Amygdala (tissue), 56 donors: ENCODE measurements around the gene ZDHHC3.

Experiments used
- DNase-seq, 56 donors: peaks; one replicate each; lab custom pipeline; 2025; lab: John Stamatoyannopoulos, UW

ZDHHC3 gene

DNA sequence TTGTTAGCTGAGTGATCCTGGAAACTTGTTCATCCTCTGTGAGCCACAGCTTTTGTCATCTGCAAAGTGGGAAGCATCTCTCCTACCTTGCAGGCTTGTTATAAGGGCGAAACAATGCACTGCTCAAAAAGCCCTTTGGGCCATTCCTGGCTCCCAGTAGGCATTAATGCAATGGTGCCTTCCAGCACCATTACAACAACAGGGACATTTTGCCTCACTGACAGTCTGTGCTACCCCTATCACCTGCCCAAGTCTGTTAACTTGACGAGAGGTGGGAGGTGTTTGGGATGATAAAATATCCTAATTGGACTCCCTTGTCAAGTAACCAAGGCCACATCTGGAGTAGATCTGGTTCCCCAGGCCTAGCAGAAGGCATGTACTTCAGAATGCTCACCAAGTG lies 44.2 kb downstream of the ZDHHC3 start:
- no peak for DNase-seq

DNA sequence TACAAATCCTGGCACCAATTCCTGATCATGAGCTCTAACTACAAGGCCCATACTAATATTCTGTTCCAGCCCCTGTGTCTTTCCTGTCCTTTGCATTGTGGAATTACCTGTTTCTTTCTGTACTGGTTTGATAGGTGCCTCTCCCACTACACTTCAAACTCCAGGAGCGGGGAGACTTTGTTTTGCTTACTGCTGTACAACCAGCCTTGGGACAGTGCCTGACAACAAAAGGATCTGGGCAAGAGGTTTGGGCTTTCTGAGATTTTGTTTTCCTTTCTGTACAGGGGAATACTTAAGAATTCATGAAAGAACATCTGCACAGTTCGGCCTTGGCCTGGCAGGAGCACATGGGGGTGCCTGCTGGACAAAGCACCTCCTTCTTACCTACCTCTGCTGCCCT lies 45.1 kb downstream of the ZDHHC3 start:
- no peak for DNase-seq

DNA sequence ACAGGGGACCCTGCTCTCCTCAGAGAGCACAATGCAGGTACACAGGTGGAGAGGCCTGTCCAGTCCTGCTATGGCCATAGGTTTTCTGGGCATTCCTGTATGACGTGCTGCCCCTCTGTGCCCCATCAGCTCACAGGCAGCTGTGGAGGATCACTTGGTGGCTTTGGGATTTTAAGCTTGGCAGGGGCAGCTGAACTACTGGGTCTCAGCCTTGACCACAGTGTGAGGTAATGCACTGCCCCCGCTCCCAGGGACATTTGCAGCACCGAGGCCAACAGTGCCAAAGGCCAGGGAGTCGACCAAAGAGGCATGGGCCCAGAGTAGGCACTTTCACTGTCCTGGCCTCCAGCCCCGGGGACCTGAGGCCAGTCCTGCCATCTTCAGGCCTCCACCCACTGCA lies 46.2 kb downstream of the ZDHHC3 start:
- no peak for DNase-seq

DNA sequence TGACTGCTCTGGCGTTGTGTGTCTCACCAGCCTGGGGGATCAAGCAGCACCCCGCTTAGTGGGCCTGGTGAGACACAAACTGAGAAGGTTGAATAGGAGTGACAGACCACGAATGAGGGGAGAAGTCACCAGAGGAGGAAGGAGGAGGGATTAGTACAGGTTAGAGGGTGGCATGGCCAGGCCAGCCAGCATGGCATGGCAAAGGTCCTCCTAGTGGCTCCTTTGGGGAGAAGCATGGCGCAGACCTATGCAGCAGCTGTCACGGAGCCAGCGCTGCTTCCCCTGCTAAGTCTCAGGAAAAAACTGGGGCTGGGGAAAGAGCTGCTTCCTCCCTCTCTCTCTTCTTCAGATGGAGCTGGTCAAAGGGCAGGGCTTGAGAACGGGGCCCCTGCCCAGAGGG lies 48.6 kb downstream of the ZDHHC3 start:
- no peak for DNase-seq

DNA sequence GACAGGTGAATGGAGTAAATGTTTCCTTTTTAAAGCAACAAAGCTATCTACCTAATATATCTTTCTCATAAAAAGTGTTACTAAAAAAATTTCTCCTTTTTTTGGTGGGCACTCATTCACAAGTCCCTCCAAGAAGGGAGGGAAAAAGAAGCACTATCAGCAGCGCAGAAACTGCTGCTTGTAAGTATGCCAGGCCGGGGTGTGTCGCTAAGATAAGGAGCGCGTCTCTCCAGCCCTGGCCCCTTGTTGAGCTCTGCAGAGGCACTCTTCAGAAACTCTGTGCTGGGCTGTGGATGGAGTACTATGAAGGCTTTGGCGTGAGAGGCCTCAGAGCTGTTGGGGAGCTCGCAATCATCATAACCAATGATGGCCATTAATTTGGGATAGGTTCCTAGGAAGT lies 49.1 kb downstream of the ZDHHC3 start:
- no peak for DNase-seq

DNA sequence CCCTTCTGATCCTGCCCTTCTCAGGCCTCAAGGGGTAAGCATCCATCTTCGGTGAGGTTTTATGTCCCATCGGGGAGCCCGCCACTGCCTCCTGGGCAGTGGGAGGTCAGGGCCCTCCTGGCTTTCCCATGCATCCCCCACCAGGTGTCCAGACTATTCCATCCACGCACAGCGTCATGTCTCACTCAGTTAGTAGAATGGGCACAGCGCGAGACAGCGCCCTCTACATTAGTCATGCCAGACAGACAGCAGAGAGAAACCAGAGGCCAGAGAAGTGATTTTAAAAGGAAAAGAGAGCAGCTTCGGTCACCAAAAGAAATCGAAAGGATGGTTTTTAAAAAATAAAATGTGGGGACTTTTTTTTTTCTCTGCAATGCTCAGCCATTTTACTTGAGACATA lies 49.8 kb downstream of the ZDHHC3 start:
- DNase-seq = no peak

DNA sequence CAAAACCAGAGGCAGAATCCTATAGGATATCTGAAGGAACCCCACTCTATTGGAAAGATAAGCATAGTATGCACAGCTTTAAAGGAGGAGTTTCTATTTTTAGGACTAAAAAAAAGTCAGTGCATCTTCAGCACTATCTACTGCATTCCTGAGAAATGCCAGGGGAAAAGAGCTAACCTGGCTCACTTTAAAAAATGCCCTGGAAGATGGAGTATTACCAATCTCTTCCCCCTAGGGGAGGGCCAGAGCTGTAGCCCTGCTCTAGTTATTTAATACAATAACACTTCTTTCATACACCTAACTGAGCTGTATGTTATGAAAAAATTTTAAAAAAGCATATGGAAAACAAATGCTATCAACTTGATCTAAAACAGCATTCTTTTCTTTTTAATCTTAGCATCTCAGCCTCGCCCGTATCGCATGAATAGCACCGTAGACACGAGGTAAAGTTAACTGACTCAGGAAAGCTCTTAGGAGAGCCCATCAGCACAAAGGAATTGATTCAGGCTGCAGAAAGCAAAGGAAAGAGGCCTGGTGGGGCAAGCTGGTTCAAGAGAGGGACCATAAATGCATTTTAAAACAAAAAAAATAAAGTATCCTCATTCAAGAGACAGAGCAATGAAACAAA lies 51.4 kb downstream of the ZDHHC3 start:
- DNase-seq = no peak

DNA sequence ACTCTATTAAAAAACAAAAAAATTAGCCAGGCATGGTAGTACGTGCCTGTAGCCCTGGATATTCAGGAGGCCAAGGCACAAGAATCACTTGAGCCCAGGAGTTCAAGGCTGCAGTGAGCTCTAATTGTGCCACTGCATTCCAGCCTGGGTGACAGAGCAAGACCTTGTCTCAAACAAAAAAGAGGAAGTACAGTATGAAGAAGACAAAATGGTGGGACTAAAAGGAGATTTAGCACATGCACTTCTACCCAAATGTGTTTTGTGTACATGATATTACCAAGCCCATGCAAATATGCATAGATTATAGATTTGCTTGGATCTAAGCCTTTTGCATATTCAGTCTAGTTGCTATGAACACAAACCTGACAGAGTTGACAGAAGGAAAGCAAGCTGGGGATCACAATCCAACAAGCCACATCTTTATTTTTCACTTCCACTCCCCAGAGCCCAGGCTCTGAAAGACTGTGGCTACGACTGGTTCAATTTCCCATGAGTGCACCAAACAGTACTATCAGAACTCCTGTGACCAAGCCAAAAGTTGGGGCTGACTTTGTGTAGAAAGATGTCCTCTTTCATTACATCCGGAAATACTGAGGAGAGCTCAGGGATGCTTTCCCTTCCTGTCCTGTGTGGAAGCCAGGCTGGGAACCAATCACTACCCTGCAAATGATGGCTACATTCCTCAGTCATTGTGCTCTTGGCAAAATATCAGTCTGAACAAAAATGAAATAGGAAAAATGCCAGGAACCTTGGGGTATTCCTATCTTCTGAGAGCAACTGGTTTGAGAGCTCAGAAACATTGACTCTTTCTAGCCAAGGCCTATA lies 52.1 kb downstream of the ZDHHC3 start:
- DNase-seq = no peak

DNA sequence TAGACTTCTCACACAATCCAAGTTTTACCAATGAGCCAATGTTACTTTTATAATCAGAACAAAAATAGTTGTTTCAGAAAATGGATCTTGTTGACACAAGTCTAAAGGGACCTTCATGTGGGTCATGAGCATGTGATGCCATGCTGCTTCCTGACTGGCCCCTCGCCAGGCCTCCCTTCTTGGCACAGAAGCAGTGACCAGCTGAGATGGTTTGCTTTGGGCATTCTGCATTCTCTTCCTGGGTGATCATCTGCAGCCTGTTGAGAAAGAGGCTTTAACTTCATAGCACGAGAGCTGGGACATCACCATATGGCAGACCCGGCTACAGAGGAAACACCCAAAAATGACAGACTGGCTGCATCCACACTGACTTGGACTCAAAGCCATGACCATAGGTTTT lies 55.9 kb downstream of the ZDHHC3 start:
- peak in 2 of 56 donors; percentile 5 to 8 for DNase-seq

DNA sequence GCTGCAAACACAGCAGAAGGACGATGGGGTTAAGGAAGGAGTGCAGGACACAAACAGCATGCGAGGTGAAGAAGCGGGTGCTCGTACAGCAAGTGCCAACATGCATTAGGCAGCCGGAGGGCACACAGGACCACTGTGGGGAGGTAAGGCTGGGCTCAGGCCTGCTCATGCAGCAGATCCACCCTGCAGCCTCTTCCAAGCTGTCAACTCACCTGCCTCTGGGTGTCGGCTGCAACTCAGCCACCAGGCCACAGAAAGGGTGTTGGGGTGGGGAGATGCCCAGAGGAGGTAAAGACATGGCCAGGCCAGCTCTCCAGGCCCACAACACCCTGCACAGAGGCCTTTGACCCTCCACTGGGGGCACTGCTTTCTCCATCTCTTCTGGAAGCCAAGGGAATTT lies 57.4 kb downstream of the ZDHHC3 start:
- DNase-seq = no peak

DNA sequence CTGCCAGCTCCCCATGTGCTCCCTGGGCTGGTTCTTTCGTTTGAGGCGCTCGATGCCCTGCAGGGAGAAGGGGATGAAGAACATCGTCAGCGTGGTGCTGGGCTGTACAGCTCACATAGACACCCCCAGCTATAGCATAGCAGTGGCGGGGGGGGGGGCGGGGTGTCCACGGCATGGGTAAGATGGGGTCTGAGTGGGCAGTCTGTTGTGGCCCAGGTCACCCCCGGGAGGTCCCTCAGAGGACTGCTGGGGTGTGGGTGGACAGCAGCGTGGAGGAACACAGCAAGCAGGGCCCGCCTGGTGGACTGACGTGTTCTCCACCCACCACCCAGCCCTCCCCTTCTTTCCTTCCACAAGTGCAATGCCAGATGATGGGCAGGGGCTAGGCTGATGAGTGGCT lies 57.9 kb downstream of the ZDHHC3 start:
- no peak for DNase-seq

DNA sequence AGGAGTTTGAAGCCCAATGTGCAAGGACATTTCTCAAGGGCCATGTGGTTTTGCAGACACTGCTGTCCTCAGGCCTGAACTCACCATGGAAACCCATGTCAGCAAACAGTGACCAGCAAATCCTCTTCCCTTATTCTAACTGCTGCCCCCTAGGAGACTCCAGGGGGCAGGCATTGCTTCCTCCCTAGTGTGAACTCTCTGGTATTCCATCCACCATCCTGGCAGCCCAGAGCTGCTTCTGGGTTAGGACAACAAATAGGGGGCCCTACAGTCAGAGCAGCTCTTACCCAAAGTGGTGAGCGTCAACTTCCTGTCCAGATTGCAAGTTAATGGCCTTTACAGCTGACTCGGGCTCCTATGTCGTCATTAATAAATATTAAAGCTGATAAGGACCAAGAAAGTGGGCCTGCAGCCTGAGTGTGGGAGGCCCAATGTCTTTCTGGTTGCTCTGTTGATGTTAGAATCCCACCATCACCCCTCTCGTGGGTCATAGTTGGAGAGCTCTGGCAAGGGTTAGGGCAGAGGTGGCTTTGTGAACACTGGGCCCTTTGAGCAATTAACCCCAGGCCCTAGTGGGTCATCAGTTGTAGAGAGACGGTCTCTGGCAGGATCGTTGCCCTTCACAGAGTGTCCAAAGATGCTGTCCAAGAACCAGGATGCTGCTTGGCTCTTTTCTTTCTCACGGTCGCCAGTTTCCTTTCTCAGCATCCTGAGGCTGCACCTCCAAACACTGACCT lies 60.1 kb downstream of the ZDHHC3 start:
- DNase-seq = no peak

DNA sequence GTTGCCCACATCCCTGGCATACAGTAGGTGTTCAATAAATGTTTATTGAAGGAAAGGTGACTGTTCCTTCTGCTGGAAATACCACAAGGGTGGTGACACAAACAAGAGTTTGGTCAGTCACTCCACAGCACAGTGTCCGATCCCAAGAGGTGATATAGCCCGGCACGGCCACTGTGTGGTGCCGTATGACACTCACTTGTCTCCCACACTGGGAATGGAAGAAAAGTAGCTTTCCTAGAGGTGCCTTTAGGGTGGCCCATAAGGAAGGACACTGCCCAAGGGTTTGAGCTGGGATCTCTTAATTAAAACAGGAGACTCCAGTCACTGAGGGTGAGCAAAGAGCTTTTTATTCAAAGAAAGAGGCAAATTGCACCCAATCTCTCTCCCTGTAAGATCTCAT lies 61.0 kb downstream of the ZDHHC3 start:
- DNase-seq = no peak

DNA sequence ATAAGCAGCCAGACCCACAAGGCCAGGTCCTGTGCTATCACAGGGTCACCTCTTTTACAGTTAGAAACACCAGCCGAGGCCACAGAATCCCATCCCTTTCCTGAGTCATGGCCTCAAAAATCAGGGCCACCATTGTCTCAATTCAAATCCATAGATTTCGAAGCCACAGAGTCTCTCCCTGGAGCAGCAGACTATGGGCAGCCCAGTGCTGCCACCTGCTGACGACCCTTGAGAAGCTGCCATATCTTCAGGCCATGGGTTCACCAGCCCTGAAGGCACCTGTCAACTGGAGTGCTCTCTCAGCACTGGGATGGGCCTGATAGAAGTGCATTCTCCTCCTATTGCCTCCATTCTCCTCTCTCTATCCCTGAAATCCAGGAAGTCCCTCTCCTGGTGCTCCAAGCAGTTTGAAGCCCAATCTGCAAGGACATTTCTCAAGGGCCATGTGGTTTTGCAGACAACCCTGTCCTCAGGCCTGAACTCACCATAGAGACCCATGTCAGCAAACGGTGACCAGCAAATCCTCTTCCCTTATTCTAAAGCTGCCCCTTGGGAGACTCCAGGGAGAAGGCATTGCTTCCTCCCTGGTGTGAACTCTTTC lies 62.0 kb downstream of the ZDHHC3 start:
- DNase-seq = peak in 29 of 56 donors; percentile 1 to 73 (median 18)

DNA sequence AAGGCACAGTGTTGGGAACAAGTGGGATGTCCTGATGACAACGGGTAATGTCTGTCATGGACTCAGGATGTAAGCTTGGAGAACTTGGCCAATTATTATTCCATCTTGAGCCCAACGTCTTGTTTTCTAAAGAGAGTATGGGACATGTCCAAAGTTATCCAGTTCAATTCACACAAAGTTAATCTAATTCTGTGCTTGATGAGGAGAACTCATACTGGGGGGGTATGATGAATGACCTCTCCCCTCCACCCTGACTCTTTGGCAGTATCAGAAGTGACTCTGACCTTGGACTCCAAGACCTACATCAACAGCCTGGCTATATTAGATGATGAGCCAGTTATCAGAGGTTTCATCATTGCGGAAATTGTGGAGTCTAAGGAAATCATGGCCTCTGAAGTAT lies 65.3 kb downstream of the ZDHHC3 start:
- no peak for DNase-seq

DNA sequence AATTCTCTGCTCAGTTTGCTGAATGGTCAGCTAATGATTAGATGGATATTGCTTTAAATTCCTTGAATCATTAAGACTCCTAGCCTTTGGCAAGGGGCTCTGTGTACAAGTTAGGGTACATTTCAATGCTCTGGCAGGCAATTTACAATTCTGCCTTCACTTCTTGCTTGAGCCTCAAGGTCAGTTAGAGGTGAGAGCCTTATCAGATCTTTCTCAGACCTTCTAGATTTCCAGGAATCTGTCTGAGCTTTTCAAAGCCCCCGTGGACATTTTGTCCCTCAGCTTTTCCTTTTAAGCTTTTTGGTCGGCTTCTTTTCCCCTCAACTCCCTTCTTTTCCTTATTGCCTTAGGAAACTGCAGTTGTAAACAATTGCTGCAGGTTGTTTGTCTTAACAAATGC lies 66.9 kb downstream of the ZDHHC3 start:
- no peak for DNase-seq

DNA sequence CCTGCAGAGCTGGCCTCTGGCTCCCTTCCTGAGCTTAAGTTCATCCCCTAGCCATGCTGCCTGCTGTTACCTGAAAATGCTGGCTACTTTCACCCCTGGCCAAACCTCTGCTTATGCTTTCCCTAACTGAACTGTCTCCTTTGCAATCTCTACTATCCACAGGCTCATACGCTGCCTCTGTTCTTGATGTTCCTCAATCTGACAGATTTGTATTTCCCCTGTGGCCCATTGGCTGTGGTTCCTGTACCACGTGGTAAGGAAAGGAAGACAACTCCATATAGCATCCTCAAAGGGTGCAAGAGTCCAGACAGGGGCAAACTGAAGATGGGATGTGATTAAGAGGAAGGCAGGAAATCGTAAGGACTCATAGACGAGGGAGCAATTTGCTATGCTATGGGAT lies 68.4 kb downstream of the ZDHHC3 start:
- no peak for DNase-seq

DNA sequence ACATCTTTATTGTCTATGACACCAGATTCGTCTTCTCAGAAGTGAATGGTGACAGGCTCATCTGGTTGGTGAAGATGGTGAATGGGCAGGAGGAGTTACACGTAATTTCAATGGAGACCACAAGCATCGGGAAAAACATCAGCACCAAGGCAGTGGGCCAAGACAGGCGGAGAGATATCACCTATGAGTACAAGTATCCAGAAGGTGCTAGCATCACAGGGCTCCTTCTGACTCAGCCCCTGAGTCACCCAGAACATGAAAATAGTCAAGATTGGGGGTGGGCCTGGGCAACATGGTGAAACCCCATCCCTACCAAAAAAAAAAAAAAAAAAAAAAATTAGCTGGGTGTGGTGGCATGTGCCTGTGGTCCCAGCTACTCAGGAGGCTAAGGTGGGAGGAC lies 69.0 kb downstream of the ZDHHC3 start:
- no peak for DNase-seq

DNA sequence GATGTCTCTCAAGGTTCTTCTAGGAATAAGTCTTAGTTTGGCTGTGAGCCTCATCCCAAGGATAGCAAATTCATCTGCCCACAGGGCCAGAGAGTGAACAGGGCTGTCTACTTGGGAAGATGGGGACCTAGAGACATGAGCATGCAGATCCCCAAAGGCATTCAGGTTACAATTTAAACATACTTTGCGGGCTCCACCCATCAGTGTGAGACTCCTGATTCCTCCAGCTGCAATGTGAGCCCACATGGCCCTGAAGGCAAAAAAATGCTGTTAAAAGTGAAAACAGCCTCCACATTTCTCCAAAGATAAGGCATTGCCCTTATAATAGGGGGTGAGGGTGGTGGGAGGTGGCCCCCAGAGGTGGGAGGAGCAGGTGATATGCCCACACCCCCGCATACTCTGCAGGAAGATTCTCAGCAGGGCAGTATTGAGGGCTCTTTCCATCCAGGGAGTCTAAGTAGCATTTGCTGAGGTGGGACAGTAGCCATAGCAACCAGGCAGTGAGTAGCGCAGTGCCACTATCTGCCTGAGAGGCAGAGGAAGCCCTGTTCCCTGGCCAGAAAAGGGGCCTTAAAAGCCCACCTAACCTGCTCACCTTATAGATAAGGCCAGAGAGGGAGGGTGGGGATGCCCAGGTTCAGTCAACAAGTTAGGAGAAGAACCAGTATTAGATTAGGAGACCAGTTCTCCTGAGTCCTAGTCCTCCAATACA lies 70.4 kb downstream of the ZDHHC3 start:
- no peak for DNase-seq

DNA sequence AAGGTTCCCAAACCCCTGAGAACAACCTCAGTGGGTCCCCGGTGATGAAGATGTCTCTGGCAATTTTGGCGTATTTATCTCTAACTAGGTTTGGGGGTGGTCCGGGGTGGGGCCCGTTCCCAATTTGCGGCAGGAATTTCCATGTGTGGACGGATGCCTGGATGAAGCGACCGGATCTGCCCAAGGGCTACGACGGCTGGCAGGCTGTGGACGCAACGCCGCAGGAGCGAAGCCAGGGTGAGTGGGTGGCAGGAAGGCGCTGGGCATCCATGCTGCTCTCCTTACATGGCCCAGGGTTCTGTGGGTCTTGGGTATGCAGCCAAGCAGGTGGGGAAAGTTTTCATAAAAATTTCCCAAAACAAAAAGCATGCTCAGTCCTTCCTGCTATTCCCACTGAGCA lies 72.2 kb downstream of the ZDHHC3 start:
- no peak for DNase-seq

DNA sequence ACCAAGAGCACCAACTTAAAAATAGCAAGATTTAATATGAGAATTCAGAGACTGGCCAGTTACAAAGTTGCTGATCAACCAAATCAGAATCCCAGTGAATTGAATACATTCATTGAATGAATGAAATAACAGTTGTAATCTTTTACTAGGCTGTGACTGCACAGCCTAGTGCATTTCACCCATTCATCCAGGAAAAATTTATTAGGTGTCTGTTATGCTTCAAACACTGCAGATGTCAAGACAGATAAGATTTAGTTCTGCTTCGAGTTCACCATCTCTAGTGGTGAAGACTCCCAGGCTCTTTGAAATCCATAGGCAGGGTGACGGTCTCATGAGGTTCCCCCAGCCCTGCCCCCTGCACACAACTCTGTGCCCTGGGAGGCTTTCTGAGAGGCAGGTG lies 72.7 kb downstream of the ZDHHC3 start:
- DNase-seq = no peak
